Measurements from ENCODE around the gene ENOX1.

ENOX1 gene

GRCh38 chr13:43270130-43270830 is 516.5 kb downstream of the ENOX1 start:
- Histone ChIP-seq H4K20me1 (ENCODE audit: insufficient read depth, low read length) (no peaks in the 10 kb centered on the region), H3K4me3 (ENCODE audit: low read depth, low read length, poor library complexity, severe bottlenecking) (no peak overlapping the region), H3K9me2 (ENCODE audit: low read depth, low read length) (no peaks in the 10 kb centered on the region), H2AFZ (ENCODE audit: low read length) (no peak overlapping the region), H3K79me2 (ENCODE audit: insufficient read depth, low read length) (no peaks in the 10 kb centered on the region), H3K27me3 (ENCODE audit: insufficient read depth, low read length) (no peaks in the 10 kb centered on the region), H3K9me3 (ENCODE audit: low read length) (no peaks in the 10 kb centered on the region), H3K36me3 (ENCODE audit: insufficient read depth, low read length) (no peaks in the 10 kb centered on the region), H3K27ac (ENCODE audit: low read depth, low read length, poor library complexity, severe bottlenecking) (no peak overlapping the region), H3F3A (ENCODE audit: insufficient read depth, low read length) (no peaks in the 10 kb centered on the region), H3K4me1 (ENCODE audit: insufficient read depth, low read length, severe bottlenecking) (no peaks in the 10 kb centered on the region), H3K9ac (ENCODE audit: low read length) (no peak overlapping the region), H3K4me2 (ENCODE audit: low read length) (no peak overlapping the region)
- TF ChIP-seq CTCF (IDR thresholded peaks at IDR 0.05; ENCODE audit: low read length) = no peak
- no peak for TF ChIP-seq EZH2 (IDR thresholded peaks at IDR 0.05; ENCODE audit: borderline replicate concordance, low read length)

- H3K4me2 ChIP-seq (ENCODE audit: low read length) = no peak overlapping the region
- H3K79me2 ChIP-seq (ENCODE audit: insufficient read depth, low read length) = no peaks in the 10 kb centered on the region
- no peak overlapping the region for H2AFZ ChIP-seq (ENCODE audit: low read length)
- no peak for TF ChIP-seq CTCF (IDR thresholded peaks at IDR 0.05; ENCODE audit: low read length)
- TF ChIP-seq EZH2 (IDR thresholded peaks at IDR 0.05; ENCODE audit: borderline replicate concordance, low read length) = no peak
- no peaks in the 10 kb centered on the region for H4K20me1 ChIP-seq (ENCODE audit: insufficient read depth, low read length)
- no peak overlapping the region for H3K4me3 ChIP-seq (ENCODE audit: low read depth, low read length, poor library complexity, severe bottlenecking)
- H3K27ac ChIP-seq (ENCODE audit: low read depth, low read length, poor library complexity, severe bottlenecking) = no peak overlapping the region
- H3F3A ChIP-seq (ENCODE audit: insufficient read depth, low read length) = no peaks in the 10 kb centered on the region
- no peak overlapping the region for H3K9ac ChIP-seq (ENCODE audit: low read length)
- H3K27me3 ChIP-seq (ENCODE audit: insufficient read depth, low read length) = no peaks in the 10 kb centered on the region
- H3K9me3 ChIP-seq (ENCODE audit: low read length) = no peaks in the 10 kb centered on the region
- H3K9me2 ChIP-seq (ENCODE audit: low read depth, low read length) = no peaks in the 10 kb centered on the region
- H3K4me1 ChIP-seq (ENCODE audit: insufficient read depth, low read length, severe bottlenecking) = no peaks in the 10 kb centered on the region
- H3K36me3 ChIP-seq (ENCODE audit: insufficient read depth, low read length) = no peaks in the 10 kb centered on the region
These were observed 517.7 kb downstream of the ENOX1 start for GRCh38 chr13:43269037-43269481.

GRCh38 chr13:43268632-43269031 is 518.1 kb downstream of the ENOX1 start:
- Histone ChIP-seq H3K9ac (ENCODE audit: low read length) (no peak overlapping the region), H3K27ac (ENCODE audit: low read depth, low read length, poor library complexity, severe bottlenecking) (no peak overlapping the region), H3K9me2 (ENCODE audit: low read depth, low read length) (no peaks in the 10 kb centered on the region), H3K9me3 (ENCODE audit: low read length) (no peaks in the 10 kb centered on the region), H3K4me2 (ENCODE audit: low read length) (no peak overlapping the region), H3K79me2 (ENCODE audit: insufficient read depth, low read length) (no peaks in the 10 kb centered on the region), H3K36me3 (ENCODE audit: insufficient read depth, low read length) (no peaks in the 10 kb centered on the region), H4K20me1 (ENCODE audit: insufficient read depth, low read length) (no peaks in the 10 kb centered on the region), H3F3A (ENCODE audit: insufficient read depth, low read length) (no peaks in the 10 kb centered on the region), H3K27me3 (ENCODE audit: insufficient read depth, low read length) (no peaks in the 10 kb centered on the region), H3K4me3 (ENCODE audit: low read depth, low read length, poor library complexity, severe bottlenecking) (no peak overlapping the region), H3K4me1 (ENCODE audit: insufficient read depth, low read length, severe bottlenecking) (no peaks in the 10 kb centered on the region), H2AFZ (ENCODE audit: low read length) (no peak overlapping the region)
- TF ChIP-seq EZH2 (IDR thresholded peaks at IDR 0.05; ENCODE audit: borderline replicate concordance, low read length) = no peak
- no peak for TF ChIP-seq CTCF (IDR thresholded peaks at IDR 0.05; ENCODE audit: low read length)

Measured in OCI-LY1 (cell line).